IMR-90 (cell line): ENCODE measurements around the gene DPH2.

ENCODE experiments used
- CTCF ChIP-seq: conservative IDR thresholded peaks from 2 replicates; pipeline ENCODE4 v1.5.1; 2012; ENCODE audit warnings: mild to moderate bottlenecking, low read depth, low read length, improper control_type of control experiment
- POLR2A ChIP-seq: IDR thresholded peaks from 2 replicates; pipeline ENCODE4 v1.6.1; 2012; ENCODE audit warnings: mild to moderate bottlenecking, low read depth, low read length

DNA sequence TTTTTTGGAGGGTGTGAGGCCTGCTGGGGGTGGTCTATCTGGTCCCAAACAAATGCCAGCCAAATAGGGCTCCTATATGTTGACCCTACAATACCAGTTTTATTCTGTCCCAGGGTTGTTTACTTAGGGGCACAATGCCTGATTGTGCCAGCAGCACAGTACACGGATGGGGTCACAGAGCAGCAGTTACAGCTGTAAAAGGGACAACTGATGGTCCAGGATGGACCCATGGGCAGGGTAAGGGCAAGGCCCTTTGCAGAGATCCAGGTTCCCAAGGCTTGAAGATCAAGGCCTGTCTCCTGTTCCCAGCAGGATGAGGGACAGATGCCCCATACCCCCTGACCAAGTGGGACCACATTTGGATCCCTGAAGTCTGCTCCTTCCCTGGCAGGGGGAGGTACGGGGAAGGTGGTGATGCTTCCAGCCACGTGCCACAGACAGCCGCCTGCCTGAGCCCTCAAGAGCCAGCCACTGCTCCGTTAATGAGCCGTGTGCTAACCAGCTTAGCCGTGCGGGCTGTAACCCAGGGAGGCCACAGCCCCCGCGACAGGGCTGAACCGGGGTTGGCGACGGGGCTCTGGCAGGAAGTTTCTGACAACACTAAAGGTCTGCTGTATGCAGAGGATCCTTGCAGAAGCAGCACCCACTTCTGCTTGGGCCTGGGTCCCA is 43.3 kb downstream of the DPH2 start:
- TF ChIP-seq POLR2A (no peak), CTCF (no peak)
